NCI-H1105 (cell line): ENCODE measurements around the gene CACNA1B.

Experiments
- DNase-seq: peaks from one replicate; lab custom pipeline; 2025; lab: John Stamatoyannopoulos, UW

Gene CACNA1B

DNA sequence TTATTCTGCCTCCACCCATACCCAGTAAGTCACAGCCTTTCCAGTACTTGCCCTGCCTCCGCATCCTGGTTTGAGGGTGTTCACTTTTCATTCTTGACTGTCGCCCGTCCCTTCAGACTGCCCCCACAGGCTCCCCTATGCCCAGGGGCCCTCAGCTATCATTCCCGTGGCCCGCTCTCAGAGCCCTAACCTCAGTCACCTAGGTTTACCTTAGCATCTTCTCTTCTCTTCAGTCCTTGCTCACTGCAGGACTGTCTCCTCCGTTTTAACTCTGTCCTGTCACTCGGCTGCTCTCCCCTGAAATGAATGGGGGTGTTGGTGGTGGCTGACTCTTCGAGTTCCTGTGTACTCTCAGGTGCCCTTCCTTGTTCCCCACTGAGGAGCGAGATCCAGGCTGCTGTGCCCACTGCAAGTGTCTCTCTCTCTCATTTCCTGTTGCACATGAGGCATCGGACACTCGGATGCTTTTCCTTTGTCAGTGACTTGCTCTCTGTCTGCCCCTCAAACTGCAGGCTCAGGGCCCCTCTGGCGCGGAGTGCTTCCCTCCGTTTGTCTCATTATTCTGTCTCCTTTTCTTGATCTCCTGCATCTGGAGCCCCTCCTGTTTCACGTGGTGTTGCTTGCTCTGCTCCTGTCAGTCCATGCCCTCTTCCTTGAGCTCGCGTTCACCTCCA, 89.8 kb downstream of the CACNA1B start:
- no peak for DNase-seq

DNA sequence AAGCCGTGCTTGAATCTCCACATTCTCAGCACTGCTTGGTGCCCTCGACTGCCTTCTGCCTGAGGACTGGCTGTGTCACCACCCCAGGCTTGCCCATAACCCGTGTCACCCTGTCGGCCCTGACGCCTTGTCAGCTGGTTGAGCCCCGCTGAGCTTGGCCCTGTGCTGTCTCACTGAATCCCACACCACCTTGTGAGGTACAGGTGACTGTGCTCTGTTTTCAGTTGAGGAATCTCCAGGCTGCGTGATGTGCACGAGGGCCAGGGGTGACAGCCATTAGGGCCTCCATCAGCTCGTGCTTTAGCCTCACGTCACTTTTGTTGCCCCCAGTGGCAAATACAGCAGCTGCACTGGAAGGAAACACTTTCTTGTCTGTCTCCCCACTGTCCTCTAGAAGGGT, 90.7 kb downstream of the CACNA1B start:
- DNase-seq = no peak

DNA sequence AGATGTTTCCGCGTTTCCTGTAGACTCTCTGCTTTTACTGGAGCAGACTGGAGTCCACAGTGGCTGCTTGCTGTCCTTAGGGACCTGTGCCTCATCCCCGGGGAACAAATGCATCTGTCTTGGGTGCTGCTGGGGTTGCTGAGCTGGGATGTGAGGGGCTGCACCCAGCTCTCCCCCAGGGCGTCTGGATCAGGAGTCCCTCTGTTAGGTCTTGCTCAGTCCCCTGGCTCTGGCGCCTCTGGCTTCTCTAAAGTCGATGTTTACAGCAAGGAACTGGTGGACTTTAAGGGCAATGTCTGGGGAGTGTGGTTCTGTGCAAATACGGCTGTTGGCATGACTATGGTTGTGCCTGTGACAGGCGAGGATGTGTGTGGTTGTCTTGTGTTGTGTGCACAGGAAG, 91.4 kb downstream of the CACNA1B start:
- DNase-seq = no peak

DNA sequence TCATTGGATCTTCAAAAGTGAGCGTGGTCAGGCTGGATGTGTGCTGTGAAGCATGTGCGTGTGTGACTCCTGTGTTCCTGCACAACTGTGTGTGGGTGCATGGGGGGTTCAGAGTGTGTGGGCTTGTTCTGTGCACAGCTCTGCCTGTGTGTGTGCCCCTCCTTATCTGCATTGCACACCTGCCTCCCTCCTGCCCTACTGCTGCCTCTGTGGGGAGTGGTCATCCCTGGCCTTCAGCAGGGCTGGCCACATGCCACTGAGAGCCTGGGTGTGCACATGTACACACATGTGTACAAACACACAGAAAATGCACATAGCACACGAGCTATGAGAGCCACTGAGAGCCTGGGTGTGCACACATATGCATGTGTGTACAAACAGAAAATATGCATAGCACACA, 92.1 kb downstream of the CACNA1B start:
- no peak for DNase-seq

DNA sequence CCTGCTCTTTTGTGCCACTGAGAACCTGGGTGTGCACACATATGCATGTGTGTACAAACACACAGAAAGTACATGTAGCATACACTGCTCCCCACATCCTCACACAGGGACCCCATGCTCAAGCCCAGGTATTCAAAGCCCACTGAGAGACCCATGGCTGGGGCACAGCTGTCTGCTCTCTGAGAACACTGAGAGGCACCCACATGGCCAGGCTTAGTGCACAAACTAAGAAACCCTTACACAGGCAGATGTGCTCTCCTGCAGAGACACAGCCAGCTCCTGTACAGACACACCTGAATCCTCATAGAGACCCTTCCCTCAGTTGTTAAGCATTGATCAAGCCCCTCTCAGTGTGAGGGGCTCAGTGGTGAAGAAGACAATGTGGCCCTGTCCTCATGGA, 92.5 kb downstream of the CACNA1B start:
- no peak for DNase-seq

DNA sequence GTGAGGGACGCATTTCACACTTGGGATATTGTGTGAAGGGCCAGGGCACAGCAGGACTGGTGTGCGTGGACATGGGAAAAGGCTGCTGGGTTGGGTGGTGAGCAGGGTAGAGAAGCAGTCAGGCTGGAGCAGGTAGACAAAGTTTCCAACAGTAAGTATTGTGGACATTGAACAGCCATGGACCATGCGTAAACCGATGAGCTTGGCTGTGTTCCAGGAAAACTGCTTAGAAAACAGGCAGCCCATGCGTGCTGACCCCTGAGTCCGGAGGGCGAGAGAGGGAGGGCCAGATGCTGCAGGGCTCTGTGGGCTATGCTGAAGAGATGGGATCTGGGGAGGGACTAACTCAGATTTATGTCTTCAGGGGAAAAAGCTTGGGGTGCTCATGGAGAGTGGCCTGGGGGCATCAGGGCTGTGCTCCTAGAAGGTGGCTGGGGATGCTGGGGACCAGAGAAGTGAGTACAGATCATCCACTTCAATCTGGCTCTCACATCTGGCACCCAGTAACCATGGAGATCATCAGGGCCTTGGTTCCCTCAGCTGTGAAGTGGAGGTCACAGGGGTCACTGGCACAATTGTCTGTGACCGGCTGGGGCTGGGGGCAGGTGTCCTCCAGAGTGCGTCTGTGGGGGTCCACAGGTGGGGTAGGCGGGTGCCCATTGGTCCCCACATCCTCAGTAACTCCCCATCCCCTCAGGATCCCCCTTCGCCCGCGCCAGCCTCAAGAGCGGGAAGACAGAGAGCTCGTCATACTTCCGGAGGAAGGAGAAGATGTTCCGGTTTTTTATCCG, 93.3 kb downstream of the CACNA1B start:
- no peak for DNase-seq

DNA sequence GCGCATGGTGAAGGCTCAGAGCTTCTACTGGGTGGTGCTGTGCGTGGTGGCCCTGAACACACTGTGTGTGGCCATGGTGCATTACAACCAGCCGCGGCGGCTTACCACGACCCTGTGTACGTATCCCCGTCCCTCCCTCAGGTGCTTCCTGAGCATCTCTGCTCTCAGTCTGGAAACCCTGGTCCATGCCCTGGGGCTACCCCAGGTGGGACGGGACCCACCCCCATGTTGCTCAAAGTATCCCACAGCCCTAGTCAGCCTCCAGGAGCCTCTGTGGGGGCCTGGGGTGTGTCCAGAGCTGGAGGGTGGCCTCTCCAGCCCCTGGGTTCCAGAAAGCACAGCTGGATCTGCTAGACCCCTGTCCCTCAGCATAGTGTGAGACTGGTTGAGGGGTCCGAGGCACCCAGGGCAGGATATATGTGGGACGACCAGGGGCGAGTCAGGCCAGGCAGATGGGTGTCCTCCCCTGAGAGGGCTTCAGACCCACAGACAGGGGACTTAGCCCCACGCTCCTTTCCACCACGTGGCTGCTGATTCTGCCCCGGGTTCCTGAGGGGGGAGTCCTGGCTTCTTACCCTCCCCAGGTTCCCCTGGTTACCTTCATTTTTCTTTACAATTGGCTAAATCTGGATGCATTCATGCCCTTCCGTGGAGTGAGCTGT, 94.0 kb downstream of the CACNA1B start:
- DNase-seq = no peak

DNA sequence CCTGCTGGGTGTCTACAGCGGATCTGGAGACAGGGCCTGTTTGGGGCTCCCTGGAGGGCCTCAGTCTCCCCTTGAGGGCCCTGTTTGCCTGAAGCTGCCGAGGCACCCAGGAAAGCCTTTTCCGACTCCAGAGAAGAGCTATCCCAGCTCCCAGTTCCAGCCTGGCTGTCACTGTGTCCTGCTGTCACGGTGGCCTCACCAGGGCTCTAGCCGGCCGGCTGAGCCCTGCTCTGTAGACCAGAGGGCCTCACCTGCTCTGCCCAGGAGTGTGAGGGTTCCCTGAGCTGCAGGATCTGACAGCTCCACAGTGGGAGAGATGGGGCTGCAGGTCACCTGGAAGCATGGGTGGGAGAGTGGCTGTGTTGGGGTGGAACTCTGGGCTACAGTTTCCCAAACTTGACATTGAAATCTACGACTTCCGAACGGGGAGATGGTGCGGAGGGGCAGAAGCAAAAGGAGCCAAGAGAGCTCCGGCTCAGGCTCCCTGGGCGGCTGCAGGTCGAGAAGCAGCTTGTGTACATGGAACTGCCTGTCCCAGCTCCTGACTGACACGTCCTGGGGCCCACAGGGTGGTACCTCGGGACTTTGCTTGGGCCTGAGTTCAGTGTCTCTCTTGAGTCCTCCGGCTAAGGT, 94.9 kb downstream of the CACNA1B start:
- DNase-seq = no peak

DNA sequence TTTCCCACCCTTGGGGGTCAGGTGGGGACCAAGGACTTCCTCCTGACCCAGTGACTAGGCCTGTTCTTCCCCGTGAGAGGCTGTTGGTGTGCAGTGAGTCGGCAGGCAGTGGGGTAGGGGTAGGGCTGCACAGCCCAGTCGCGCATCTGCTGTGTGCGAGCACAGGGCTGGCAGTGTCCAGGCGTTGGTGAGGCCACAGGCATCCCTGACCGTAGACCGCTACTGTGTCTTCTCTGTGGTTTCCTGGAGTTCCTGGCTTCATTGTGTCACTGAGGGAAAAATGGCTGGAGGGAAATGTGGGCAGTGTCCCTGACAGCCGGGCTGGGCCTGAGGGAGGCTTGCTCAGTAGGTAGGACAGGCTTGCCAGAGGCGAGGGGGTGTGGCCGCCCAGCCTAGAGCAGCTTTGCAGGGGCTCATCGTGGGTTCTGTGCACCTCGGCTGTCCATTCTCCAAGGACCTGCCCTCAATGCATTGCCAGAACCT, 95.4 kb downstream of the CACNA1B start:
- no peak for DNase-seq

DNA sequence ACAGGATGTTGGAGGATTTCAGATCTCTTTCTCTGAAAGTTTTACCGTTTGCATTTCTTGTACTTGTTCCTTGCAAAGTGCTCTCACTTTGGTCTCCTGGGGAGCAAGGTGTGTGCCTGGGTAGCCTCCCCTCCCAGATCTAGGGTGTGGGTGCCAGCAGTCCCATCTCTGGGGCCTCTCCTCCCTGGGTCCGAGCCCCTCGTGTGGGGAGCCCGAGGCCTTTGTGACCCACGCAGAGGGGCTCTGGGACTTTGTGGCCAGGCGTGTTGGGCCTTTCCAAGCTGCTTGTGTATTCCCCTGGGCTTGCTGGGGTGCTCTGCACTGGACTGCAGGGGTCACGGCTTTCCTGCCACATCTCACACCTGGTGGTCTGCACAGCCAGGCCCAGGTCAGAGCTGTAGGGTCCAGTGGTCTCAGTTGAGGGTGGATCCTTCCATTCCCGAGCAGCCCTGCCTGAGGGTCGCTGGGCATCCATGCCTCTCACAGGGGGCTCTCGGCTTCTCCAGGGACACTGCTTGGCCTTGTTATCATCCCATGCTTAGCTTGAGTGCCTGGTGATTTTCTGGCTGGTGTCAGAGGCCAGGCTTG, 96.3 kb downstream of the CACNA1B start:
- DNase-seq = no peak

DNA sequence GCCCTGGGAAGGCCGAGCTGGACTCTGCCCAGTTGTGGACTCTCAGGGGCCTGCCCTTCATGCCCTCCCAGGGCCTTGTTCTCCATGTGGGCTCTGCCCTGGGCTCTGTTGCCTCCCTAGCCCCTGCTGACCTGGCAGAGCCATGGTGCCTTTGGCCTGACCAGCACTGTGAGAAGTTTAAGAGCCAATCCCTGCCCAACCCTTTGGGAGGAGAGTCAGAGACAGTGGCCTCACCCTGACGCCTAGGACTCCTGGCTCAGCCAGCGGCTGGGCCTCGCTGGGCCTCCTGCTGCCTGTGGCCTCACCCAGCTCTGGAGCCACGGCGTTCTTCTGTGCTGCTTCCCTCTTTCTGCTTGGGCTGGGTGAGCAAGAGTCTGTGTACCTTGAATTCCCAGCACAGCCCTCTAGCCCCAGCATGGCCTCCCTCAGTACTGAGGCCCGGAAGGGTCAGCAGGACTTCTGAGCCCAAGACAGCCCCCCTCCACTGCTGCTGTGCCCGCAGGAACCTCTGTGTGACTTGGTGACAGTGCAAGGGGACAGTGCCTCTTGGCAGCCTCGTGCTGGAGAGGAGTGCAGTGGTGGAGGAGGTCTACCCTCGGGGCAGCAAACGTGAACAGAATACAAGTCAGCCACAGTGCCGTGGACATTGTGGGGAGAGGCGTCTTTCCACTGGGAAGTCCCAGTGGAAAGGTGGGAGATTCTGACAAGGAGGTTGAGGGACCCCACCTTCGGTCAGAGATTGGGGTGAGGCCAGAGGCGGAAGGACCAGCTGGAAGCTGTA, 97.4 kb downstream of the CACNA1B start:
- DNase-seq = no peak

DNA sequence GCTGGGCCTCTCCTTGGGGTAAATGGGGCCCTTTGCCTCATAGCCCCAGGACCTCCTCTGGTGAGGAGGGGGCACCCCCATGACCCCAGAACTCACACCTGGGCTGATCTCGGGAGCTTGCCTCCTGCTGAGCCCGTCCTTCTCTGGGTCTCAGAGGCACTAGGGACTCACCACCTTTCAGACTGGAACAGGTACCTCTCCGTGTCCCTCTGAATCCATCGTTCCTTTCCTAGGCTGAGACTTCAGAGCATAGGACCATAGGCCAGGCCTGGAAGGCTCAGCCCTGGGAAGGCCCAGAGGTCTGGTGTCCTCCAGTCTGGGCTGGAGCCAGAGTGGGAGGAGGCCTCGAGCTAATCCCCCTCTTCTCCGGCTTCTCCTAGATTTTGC, 97.9 kb downstream of the CACNA1B start:
- DNase-seq = no peak

DNA sequence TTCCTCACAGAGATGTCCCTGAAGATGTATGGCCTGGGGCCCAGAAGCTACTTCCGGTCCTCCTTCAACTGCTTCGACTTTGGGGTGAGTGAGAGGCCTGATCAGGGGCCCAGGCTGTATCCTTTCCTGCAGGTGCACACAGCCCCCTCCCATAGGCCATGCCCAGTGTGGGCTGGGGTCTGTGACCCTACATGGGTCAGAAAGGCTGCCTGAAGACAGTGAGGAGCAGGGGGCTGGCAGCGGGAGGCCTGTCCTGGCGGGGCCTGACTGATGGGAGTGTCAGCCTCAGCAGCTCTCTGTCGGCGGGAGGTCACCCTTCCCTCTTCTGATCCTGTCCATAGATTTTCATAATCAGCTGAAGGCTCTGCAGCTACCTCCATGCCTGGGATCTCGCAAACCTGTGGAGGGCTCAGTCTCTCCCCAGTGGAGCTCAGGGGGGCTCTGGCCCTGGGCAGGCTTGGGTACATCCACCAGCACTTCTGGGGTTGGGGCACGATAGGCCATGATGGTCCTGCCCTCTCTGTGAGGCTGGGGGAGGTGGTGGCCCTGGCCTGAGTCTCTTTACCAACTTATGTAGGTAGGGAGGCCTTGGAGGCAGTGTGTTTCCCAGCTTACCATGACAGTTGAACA, 98.5 kb downstream of the CACNA1B start:
- no peak for DNase-seq

DNA sequence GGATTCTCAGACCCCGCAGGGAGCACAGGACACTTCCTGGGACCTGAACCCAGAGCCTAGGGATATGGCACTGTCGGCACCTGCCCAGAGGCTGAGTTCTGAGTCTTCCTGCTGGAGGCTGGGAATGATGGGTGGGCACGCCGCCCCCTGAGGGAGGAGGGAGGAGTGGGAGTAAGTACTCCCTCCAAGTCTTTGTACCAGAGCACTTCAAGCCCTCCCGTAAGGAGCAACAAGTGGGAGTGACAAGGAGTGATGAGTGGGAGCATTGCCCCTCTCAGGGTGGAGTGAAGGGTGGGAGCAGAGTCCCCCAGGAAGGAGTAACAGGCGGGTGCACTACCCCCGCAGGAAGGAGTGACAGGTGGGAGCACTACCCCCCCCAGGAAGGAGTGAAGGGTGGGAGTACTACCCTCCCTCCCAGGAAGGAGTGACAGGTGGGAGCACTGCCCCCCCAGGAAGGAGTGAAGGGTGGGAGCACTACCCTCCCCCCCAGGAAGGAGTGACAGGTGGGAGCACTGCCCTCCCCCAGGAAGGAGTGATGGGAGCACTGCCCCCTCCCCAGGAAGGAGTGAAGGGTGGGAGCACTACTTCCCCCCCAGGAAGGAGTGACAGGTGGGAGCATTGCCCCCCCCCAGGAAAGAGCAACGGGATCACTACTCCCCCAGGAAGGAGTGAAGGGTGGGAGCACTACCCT, 100.1 kb downstream of the CACNA1B start:
- DNase-seq = no peak

DNA sequence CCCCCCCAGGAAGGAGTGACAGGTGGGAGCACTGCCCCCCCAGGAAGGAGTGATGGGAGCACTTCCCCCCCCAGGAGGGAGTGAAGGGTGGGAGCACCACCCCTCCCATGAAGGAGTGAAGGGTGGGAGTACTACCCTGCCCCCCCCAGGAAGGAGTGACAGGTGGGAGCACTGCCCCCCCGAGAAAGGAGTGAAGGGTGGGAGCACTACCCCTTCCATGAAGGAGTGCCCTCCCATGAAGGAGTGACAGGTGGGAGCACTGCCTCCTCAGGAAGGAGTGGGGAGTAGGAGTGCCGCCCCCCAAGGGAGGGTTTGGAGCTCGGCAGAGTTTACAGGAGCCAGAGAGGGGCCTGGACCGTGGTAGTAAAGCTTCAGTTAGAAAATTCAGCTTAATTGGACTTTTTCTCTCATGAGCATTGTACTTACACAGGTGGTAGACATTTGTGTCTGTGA, 100.7 kb downstream of the CACNA1B start:
- no peak for DNase-seq

DNA sequence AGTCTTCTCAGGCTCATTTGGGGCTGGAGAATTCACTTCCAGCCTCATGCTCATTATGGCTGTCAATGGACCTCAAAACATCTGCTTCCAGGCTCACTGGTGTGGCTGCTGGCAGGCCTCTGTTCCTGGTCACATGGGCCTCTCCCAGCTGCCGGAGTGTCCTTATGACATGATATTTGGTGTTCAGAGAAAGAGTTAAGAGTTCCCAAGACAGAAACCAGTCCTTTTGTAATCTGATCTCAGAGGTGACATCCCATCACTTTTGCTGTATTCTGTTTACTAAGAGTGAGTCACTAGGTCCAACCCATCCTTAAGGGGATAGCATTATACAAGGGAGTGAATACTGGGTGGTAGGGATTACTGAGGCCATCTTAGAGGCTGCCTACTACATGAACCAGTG, 104.6 kb downstream of the CACNA1B start:
- no peak for DNase-seq

DNA sequence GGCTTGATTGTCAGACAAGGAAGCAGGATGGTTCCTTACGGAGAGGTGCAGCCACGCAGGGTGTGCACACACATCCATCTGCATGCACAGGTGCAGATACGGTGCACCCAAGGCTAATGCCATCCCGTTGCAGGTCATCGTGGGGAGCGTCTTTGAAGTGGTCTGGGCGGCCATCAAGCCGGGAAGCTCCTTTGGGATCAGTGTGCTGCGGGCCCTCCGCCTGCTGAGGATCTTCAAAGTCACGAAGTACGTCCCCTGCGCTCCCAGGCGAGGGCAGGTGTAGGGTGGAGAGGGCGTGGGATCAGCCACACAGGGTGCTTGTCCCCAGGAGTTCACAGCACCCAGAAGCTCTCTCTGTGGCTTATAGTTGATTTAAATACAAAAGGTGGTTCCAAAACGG, 106.4 kb downstream of the CACNA1B start:
- no peak for DNase-seq

DNA sequence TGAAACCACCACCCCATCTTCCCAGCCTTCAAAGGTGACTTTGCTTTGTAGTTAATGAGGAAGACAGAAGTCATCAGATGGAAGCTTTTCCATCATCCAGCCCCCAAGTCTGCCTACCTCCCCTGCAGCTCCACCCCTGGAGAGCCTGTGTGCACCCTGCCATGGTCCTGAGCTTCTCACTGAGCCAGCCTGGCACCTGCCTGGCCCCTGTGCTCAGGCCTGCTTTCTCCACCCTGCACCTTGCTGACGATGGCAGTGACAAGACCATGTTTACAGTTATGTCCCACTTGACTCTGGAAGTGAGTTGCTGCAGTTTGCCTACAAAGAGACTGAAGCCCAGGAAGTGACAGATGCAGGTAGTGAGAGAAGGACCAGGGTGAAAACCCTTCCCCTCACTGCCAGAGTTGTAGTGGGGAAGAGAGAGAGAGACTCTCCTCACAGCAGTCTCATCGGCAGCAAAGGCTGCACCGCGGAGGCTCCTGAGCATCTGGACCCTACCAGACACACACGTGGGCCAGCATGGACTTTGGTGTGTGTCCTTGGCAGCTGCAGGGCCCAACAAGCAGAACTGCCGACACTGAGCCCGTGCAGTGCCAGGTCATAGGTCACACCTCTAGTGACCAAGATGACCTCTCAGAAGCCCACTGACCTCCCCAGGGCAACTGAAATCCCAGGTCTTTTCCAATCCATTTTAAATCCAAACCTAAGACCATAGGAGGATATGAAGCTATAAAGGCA, 107.1 kb downstream of the CACNA1B start:
- DNase-seq = no peak

DNA sequence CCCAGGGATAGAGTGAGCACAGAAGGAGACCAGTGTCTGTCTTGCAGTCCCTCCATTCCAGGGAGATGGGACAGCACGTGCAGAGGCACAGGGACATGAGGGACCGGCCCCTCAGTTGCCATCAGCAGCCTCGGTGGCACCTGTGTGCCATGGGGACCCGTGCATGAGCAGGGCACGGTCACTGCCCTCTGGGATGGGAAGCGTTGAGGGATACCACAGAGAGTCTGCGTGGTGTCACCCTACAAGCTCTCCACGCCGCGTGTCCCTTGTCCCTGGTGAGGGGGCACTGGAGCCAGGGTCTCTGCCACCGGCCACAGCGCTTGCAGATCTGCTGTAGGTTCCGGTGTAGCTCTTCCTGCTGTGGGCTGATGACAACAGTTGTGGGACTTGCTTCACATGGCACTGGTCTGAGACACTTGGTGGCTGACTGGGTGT, 108.1 kb downstream of the CACNA1B start:
- no peak for DNase-seq
